ENCODE results near the gene CARD19. TPM values are rescaled to one million over a fixed set of nuclear protein-coding genes. Genes with fewer than 3 reads are reported as not detected.
"Not testable (repeated sequence)": the region's sequence is repeated elsewhere in the genome, so short reads cannot be mapped to it uniquely, and the experiment has no call there.

The CARD19 gene
- total RNA-seq, 4 donors from 2014 or later = 45.6 to 67.7 (median 60.7) TPM

DNA sequence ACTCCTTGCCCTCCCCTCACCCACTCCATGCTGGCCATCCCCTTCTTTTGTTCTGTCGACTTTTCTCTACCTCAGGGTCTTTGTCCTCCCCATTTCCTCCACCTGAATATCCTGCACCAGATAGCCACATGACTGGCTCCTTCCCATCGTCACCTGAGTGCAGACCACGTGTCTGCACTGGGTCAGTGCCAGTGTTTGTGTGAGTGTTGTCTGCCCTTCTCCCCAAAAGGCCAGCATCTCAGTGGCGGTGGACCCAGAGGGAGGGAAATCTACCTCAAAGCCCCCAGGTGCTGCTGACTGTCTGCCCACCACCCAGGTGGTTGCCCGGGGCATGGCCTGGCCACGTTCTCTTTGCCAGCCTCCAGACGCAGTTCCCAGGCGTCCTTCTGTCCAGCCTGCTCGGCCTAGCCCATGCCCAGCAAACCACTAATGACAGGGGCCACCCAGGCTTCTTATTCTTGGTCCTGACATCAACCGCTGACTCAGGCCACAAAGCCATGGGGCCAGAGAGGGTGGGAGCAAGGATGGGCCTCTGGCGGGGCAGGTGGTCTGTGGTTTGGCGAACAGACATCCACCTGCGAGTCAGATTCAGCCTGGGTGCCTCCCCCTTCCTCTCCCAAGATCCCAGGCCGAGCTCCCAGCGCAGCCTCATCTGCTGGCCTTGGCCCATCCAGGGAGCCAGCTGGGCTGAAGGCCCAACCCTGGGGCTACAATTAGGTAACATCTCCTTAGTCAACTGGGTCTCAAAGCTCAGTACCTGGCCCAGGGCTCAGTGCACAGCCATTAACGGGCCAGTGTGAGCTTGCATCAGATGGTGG is 43.6 kb downstream of the CARD19 start:
- 52 to 62% methylated on average over 12 to 16 of the region's 16 CpGs for WGBS, 2 donors

DNA sequence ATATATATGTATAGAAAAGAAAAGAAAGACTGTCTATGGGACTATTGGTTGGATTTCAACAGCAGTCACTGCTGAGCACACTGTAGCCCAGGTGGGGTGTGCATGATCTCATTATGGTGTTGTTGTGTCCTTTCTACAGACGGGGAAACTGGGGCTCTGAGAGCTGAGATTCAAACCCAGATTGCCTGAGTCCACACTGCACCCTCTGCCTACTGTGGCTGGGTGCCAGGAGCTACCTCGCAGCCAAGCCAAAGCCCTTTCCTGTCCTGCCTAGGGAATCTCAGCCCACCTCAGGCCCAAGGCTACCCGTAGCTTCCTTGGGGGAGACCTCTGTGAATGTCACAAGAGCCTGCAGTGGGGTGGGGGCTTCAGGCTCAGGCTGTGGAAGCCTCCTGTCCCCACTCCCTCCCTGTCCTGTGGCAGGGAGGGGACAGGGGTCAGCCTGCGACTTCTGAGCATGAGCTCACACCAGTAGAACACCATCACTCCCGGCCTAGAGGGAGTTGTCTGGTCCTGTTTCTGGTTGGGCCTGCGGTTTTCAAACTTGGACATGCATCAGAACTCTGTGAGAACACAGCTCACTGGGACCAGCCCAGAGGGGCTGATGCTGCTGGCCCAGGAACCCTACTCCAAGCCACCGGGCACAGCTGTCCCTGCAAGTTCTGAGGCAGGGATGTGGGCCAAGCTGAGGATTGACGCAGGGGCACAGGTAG is 45.9 kb downstream of the CARD19 start:
- 44 to 62% methylated on average over 5 to 6 of the region's 8 CpGs for WGBS, 2 donors

More for the DNA sequence above, 43.6 kb downstream of the CARD19 start:
- no peak for TF ChIP-seq POLR2A (IDR thresholded peaks at IDR 0.05)
- TF ChIP-seq, protein P1, sequence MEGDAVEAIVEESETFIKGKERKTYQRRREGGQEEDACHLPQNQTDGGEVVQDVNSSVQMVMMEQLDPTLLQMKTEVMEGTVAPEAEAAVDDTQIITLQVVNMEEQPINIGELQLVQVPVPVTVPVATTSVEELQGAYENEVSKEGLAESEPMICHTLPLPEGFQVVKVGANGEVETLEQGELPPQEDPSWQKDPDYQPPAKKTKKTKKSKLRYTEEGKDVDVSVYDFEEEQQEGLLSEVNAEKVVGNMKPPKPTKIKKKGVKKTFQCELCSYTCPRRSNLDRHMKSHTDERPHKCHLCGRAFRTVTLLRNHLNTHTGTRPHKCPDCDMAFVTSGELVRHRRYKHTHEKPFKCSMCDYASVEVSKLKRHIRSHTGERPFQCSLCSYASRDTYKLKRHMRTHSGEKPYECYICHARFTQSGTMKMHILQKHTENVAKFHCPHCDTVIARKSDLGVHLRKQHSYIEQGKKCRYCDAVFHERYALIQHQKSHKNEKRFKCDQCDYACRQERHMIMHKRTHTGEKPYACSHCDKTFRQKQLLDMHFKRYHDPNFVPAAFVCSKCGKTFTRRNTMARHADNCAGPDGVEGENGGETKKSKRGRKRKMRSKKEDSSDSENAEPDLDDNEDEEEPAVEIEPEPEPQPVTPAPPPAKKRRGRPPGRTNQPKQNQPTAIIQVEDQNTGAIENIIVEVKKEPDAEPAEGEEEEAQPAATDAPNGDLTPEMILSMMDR (IDR thresholded peaks at IDR 0.05) = no peak
- no peak for DNase-seq (ENCODE audit: low spot score in 2 of 2)
- intact Hi-C loops (cut with DNase I; ENCODE audit: low total_unique reads) = no loop called here
- H3K4me3 ChIP-seq (ENCODE audit: low read depth, poor library complexity, severe bottlenecking) = no peak overlapping the region

DNA sequence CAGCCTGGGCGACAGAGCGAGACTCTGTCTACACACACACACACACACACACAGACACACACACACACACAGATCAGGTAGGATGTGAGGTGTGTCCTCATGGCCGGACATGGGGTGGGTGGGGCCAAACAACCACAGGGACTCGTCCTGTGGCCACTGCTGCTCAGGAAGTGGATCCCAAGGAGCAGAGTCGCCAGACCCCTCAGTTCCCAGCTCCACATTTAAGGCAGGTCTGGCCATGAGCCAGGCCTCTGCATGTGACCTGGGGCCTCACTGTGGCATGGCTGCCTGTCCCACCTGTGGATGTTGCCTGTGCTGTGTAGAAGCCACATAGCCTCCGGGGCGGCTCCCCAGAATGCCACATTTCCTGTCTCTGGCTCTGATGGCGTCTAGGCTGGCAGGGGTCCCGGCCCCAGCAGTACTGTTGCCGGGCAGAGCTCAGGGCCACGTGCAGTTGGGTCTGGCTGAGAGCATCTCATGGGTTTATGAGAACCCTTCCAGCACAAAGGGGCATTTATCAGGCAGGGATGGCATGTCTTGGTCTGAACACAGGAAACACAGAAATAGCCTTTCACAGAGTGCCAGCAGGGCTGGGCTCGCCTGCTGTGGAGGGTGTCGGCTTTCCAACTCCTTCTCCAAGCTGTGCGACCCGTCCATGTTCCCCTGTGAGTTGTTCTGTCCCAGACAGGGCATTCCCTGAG is 48.0 kb downstream of the CARD19 start:
- DNase-seq (ENCODE audit: low spot score in 2 of 2) = no peak
- 20 to 31% methylated on average over 7 to 15 of the region's 15 CpGs for WGBS, 2 donors
- no peak overlapping the region for H3K4me3 ChIP-seq (ENCODE audit: low read depth, poor library complexity, severe bottlenecking)
- no peak for TF ChIP-seq POLR2A (IDR thresholded peaks at IDR 0.05)
- TF ChIP-seq, protein P1 (IDR thresholded peaks at IDR 0.05) = no peak
- intact Hi-C loops (cut with DNase I; ENCODE audit: low total_unique reads) = no loop called here

More for the DNA sequence above, 45.9 kb downstream of the CARD19 start:
- DNase-seq (ENCODE audit: low spot score in 2 of 2) = no peak
- TF ChIP-seq POLR2A (IDR thresholded peaks at IDR 0.05) = no peak
- TF ChIP-seq, protein P1 (IDR thresholded peaks at IDR 0.05) = no peak
- H3K4me3 ChIP-seq (ENCODE audit: low read depth, poor library complexity, severe bottlenecking) = no peak overlapping the region
- intact Hi-C loops (cut with DNase I; ENCODE audit: low total_unique reads) = no loop called here

DNA sequence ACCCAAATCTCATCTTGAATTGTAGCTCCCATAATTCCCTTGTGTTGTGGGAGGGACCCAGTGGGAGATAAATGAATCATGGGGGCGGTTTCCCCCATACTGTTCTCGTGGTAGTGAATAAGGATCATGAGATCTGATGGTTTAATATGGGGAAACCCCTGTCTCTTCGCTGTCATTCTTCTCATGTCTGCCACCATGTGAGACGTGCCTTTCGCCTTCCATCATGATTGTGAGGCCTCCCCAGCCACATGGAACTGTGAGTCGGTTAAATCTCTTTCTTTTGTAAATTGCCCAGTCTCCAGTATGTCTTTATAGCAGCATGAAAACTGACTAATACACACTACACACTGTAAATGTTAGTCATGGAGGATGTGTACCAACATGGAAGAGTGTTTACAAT is 50.7 kb downstream of the CARD19 start:
- H3K4me3 ChIP-seq (ENCODE audit: low read depth, poor library complexity, severe bottlenecking); intact Hi-C loops (cut with DNase I; ENCODE audit: low total_unique reads); DNase-seq (ENCODE audit: low spot score in 2 of 2): not testable (repeated sequence)
- 79 to 81% methylated on average over 6 of the region's 6 CpGs for WGBS, 2 donors

DNA sequence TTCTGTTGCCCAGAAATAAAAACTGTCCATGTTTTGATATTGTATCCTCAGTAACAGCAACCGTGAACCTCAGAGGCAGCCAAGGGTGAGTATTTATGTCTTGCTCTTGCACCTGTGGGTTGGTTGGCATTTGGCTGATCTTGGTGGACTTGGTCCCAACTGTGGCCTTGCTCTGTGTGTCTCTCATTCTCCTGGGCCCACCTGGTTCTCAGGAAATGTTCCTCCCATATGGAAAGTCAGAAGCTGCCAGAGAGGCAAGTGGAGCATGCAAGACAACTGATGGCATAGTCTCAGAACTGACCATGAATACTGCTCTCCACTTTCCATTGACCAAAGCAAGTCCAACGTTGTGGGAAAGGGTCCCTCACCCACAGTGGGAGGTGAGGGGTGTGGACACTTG is 51.6 kb downstream of the CARD19 start:
- DNase-seq (ENCODE audit: low spot score in 2 of 2) = no peak
- WGBS, 2 donors = 69 to 88% methylated on average over 2 of the region's 2 CpGs
- no peak overlapping the region for H3K4me3 ChIP-seq (ENCODE audit: low read depth, poor library complexity, severe bottlenecking)
- intact Hi-C loops (cut with DNase I; ENCODE audit: low total_unique reads) = no loop called here
- TF ChIP-seq, protein P1 (IDR thresholded peaks at IDR 0.05) = no peak
- TF ChIP-seq POLR2A (IDR thresholded peaks at IDR 0.05) = no peak

DNA sequence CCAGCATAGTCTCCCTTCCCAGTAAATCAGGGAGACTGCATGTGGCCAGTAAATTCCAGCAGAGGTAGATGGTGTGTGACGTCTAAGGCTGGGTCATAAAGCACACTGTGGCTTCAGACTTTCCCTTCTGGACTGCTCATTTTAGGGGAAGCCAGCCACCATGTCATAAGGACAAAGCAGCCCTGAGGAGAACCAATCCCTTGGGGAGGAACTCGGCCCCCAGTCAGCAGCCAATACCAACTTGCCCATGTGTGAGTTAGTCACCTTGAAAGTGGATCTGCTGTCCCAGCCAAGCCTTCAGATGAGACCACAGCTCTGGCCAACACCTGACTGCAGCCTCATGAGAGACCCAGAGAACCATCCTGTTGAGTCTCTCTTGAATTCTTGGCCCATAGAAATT is 52.7 kb downstream of the CARD19 start:
- H3K4me3 ChIP-seq (ENCODE audit: low read depth, poor library complexity, severe bottlenecking) = no peak overlapping the region
- no peak for DNase-seq (ENCODE audit: low spot score in 2 of 2)
- TF ChIP-seq, protein P1 (IDR thresholded peaks at IDR 0.05) = no peak
- TF ChIP-seq POLR2A (IDR thresholded peaks at IDR 0.05) = no peak
- WGBS, 2 donors = 92 to 93% methylated on average over 2 of the region's 2 CpGs
- intact Hi-C loops (cut with DNase I; ENCODE audit: low total_unique reads) = no loop called here
